ENCODE measurements around the gene CD300A.

CD300A gene

GRCh38 chr17:74430706-74431567 lies 35.5 kb upstream of the CD300A start:
- peak; percentile 90 for DNase-seq
- Histone ChIP-seq H3K27me3 (ENCODE audit: insufficient read depth, low read depth, severe bottlenecking) (no peaks in the 10 kb centered on the region), H3K36me3 (no peaks in the 10 kb centered on the region; the same call in 1 of the 2 replicates), H3K4me3 (ENCODE audit: low read depth, low read length) (peak overlapping the region; percentile 70), H3K9me3 (ENCODE audit: severe bottlenecking) (peaks cover 2% of the 10 kb centered on the region), H3K27ac (peak overlapping the region; percentile 87)
- TF ChIP-seq, protein P1, sequence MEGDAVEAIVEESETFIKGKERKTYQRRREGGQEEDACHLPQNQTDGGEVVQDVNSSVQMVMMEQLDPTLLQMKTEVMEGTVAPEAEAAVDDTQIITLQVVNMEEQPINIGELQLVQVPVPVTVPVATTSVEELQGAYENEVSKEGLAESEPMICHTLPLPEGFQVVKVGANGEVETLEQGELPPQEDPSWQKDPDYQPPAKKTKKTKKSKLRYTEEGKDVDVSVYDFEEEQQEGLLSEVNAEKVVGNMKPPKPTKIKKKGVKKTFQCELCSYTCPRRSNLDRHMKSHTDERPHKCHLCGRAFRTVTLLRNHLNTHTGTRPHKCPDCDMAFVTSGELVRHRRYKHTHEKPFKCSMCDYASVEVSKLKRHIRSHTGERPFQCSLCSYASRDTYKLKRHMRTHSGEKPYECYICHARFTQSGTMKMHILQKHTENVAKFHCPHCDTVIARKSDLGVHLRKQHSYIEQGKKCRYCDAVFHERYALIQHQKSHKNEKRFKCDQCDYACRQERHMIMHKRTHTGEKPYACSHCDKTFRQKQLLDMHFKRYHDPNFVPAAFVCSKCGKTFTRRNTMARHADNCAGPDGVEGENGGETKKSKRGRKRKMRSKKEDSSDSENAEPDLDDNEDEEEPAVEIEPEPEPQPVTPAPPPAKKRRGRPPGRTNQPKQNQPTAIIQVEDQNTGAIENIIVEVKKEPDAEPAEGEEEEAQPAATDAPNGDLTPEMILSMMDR (IDR thresholded peaks at IDR 0.05; ENCODE audit: low read depth, low read length) = no peak

GRCh38 chr17:74431568-74432423 lies 34.6 kb upstream of the CD300A start, which contains the start of gene GPRC5C:
TSS of gene GPRC5C (plus strand) at chr17:74432088. CDS start at chr17:74439777, 7,689 bp downstream.
- H3K4me3 ChIP-seq (ENCODE audit: low read depth, low read length) = peak within 1 kb of the TSS; percentile 70
- no peaks in the 10 kb centered on the region; the same call in 1 of the 2 replicates for H3K36me3 ChIP-seq
- DNase-seq = peak; percentile 86
- H3K27ac ChIP-seq = peak within 1 kb of the TSS; percentile 87
- no peaks in the 10 kb centered on the region for H3K27me3 ChIP-seq (ENCODE audit: insufficient read depth, low read depth, severe bottlenecking)
- TF ChIP-seq, protein P1 (IDR thresholded peaks at IDR 0.05; ENCODE audit: low read depth, low read length) = no peak
- H3K9me3 ChIP-seq (ENCODE audit: severe bottlenecking) = peaks cover 2% of the 10 kb centered on the region

DNA sequence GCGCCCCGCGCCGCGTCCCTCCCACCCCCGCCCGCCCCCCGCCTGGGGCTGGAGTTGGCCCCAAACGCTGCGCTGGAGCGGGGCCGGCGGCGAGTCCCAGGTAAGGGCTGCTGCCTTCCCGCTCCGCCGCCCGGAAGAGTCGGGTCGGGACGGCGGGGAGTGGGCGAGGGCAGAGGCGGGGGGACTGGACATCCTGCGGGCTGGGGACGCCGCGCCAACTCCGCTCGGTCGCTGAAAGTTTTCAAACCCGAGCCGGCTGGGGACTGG lies 34.1 kb upstream of the CD300A start:
- Histone ChIP-seq H3K27me3 (ENCODE audit: insufficient read depth, low read depth, severe bottlenecking) (no peaks in the 10 kb centered on the region), H3K9me3 (ENCODE audit: severe bottlenecking) (peaks cover 2% of the 10 kb centered on the region), H3K27ac (no peak overlapping the region), H3K4me3 (ENCODE audit: low read depth, low read length) (peak overlapping the region; percentile 70), H3K36me3 (no peaks in the 10 kb centered on the region; the same call in 1 of the 2 replicates)
- DNase-seq = no peak
- TF ChIP-seq, protein P1 (IDR thresholded peaks at IDR 0.05; ENCODE audit: low read depth, low read length) = no peak

DNA sequence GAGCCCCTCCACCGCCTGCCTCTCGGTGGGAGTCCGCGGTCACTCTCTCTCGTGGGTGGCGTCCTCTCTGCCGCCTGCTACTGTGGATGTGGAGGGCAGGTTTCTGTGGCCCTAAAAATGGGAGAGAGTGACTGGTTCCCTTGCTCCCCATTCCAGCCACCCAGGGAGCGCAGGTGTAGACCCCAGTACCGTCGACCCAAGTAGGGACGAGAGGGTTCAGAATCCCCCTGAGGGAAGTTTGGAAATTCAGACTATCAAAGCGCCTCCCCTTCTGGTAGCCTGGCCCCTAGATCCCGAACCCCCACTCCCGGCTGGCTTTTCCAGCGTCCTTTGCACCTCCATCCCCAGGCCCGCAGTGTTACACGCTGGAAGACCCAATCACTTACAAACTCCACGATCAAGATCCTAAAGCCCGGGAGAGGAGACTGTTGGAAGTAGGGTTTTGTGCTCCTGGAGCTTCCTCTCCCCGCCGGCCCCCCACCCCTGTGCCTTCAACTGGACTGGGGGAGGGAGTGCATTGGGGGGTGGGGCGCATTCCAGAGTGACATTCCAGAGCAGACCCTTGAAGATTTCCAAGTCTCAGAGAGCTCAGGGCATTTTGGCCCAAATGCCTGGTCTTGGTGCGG lies 33.6 kb upstream of the CD300A start:
- H3K4me3 ChIP-seq (ENCODE audit: low read depth, low read length) = no peak overlapping the region; the same call in 1 of the 2 replicates
- no peaks in the 10 kb centered on the region; the same call in 1 of the 2 replicates for H3K36me3 ChIP-seq
- TF ChIP-seq, protein P1 (IDR thresholded peaks at IDR 0.05; ENCODE audit: low read depth, low read length) = no peak
- H3K9me3 ChIP-seq (ENCODE audit: severe bottlenecking) = peaks cover 5% of the 10 kb centered on the region
- H3K27ac ChIP-seq = no peak overlapping the region
- DNase-seq = no peak
- no peaks in the 10 kb centered on the region for H3K27me3 ChIP-seq (ENCODE audit: insufficient read depth, low read depth, severe bottlenecking)

GRCh38 chr17:74433421-74434121 lies 32.9 kb upstream of the CD300A start:
- DNase-seq = no peak
- Histone ChIP-seq H3K27ac (no peak overlapping the region), H3K9me3 (ENCODE audit: severe bottlenecking) (peaks cover 10% of the 10 kb centered on the region), H3K36me3 (no peaks in the 10 kb centered on the region; the same call in 1 of the 2 replicates), H3K4me3 (ENCODE audit: low read depth, low read length) (no peak overlapping the region), H3K27me3 (ENCODE audit: insufficient read depth, low read depth, severe bottlenecking) (no peaks in the 10 kb centered on the region)
- TF ChIP-seq, protein P1 (IDR thresholded peaks at IDR 0.05; ENCODE audit: low read depth, low read length) = no peak
